ENCODE results near the gene MAPKBP1.

Gene MAPKBP1

DNA sequence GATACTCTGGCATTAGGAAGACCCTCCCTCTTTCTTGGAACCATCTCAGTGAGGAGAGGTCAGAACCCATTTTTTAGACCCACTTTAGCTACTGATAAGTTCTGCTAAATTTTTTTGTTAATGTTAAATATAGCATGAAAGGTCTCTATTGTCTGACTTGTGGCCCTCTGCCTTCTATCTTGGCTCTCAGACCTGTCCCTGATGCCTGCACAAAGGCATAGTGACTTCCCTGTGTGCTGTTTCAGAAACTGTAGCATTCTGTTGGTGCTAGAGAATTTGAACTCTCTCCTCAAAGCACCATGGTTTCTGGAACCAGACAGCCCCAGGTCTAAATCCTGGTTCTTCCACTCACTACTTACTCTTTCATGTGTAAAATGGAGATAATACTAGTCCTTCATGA, 15.4 kb downstream of the MAPKBP1 start:
- DNase-seq (ENCODE audit: low spot score in 2 of 2) (no peak), ATAC-seq (replicated peaks; ENCODE audit: extremely low read depth, poor library complexity, severe bottlenecking) (no peak)
- Mint-ChIP-seq H3K4me3 (no peak overlapping the region), H3K27ac (ENCODE audit: low read depth) (peak overlapping the region; percentile 41), H3K9me3 (no peaks in the 10 kb centered on the region), H3K36me3 (ENCODE audit: insufficient read depth) (no peaks in the 10 kb centered on the region), H3K27me3 (no peaks in the 10 kb centered on the region), H3K4me1 (peaks cover 45% of the 10 kb centered on the region)

DNA sequence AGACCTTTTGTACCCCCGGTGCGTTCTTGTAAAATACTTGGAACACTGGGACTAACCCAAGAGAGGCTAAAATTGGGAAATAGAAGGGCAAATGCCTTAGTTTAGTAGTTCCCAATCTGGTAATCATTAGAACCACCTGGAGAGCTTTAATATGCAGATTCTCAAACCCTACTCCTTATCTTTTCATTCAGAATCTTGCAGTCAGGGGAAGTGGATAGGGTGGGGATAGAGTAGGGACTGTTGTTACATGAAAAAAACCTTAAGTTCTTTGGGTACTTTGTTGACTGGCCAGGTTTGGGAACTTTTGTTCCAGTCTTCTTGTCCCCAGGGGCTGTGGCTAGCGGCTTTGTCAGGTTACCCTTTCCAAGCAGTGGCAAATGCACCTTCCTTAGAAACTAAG, 15.9 kb downstream of the MAPKBP1 start:
- ATAC-seq (replicated peaks; ENCODE audit: extremely low read depth, poor library complexity, severe bottlenecking) = no peak
- H3K4me1 Mint-ChIP-seq = peaks cover 48% of the 10 kb centered on the region
- no peak overlapping the region for H3K4me3 Mint-ChIP-seq
- no peak for DNase-seq (ENCODE audit: low spot score in 2 of 2)
- no peaks in the 10 kb centered on the region for H3K36me3 Mint-ChIP-seq (ENCODE audit: insufficient read depth)
- H3K27me3 Mint-ChIP-seq = no peaks in the 10 kb centered on the region
- H3K27ac Mint-ChIP-seq (ENCODE audit: low read depth) = no peak overlapping the region
- H3K9me3 Mint-ChIP-seq = no peaks in the 10 kb centered on the region

DNA sequence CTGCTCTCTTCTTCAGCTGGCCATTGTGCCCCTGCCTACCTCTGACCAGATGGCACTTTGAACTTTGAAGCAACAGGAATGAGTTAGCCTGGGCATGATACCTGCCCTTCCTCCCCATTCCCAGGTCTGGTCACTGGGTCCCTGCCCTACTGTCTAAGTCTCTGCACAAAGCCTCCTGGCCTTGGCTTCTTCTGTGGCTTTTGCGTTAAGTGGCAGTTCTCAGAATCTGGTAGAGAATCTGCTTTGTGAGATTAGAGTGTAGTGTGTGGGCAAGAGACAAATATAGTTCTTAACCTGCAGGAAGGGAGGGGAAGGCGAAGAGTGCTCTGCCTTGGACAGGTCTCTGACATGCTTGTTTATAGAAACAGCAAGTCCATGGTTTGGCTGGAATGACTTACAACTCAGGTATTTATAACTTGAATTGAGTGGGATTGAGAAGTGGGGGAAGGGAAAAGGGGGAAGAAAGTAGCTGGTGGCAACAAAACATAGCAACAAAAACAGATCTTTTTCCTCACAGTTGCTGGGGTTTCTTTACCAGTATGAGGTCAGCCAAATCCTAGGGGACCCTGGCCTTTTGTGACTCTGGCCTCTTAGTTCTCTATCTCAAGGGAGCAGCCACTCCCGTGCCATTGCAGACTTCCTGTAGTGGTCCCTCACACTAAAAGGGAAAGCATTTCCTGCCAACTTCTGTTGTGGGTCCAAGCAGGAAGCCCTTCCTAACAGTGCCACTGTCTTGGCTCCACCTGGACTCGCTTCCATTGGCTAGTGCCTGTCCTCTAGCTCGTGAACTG, 16.7 kb downstream of the MAPKBP1 start:
- no peaks in the 10 kb centered on the region for H3K9me3 Mint-ChIP-seq
- DNase-seq (ENCODE audit: low spot score in 2 of 2) (no peak), ATAC-seq (replicated peaks; ENCODE audit: extremely low read depth, poor library complexity, severe bottlenecking) (no peak)
- H3K36me3 Mint-ChIP-seq (ENCODE audit: insufficient read depth) = no peaks in the 10 kb centered on the region
- H3K27ac Mint-ChIP-seq (ENCODE audit: low read depth) = peak overlapping the region; percentile 47
- H3K27me3 Mint-ChIP-seq = no peaks in the 10 kb centered on the region
- H3K4me3 Mint-ChIP-seq = no peak overlapping the region
- H3K4me1 Mint-ChIP-seq = peaks cover 50% of the 10 kb centered on the region

DNA sequence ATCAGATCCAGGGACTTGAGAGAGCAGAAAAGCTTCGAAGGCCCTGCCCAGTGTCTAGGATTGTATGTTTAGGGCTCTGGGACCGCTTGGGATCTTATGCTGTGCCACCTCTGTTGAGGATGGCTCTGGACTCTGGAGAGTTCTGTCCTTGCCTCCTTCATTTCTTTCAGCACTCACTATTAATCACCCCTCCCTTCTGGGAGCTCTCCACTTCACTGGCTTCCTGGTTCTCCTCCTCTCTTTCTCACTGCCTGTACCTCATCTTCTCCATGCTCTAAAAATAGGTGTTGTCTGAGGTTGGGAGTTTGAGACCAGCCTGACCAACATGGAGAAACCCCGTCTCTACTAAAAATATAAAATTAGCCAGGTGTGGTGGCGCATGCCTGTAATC, 17.3 kb downstream of the MAPKBP1 start:
- H3K4me1 Mint-ChIP-seq = peaks cover 50% of the 10 kb centered on the region
- H3K27me3 Mint-ChIP-seq = no peaks in the 10 kb centered on the region
- DNase-seq (ENCODE audit: low spot score in 2 of 2) = no peak
- peak overlapping the region; percentile 47 for H3K27ac Mint-ChIP-seq (ENCODE audit: low read depth)
- H3K4me3 Mint-ChIP-seq = no peak overlapping the region
- ATAC-seq (replicated peaks; ENCODE audit: extremely low read depth, poor library complexity, severe bottlenecking) = no peak
- H3K9me3 Mint-ChIP-seq = no peaks in the 10 kb centered on the region
- H3K36me3 Mint-ChIP-seq (ENCODE audit: insufficient read depth) = no peaks in the 10 kb centered on the region

DNA sequence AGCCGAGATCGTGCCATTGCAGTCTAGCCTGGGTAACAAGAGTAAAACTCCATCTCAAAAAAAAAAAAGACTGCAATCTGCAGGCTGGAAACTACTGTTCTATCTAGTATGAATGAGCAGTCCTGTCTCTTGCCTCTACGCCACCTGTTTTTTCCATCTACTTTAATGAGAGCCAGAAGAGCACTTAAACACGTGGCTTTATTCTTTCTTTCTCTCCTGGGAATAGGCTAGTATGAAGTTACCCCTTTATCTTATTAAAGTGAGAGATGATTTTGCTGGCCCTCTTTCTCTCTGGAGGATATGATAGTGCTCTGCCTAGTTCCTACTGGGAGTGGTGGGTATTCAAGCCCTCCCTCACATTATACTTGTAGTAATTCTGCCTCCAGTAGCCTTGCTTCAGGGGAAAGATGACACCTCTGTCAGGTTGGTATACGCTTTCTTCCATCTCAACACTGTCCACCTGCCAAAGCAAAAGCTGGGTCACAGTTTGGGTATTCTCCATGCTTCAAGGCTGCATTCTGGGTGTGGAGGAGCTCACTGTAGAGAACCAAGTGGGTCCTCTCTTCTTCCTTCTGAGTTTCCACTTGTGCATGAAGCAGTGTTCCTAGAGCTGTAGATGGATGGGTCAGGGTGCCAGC, 17.8 kb downstream of the MAPKBP1 start:
- no peaks in the 10 kb centered on the region for H3K36me3 Mint-ChIP-seq (ENCODE audit: insufficient read depth)
- peaks cover 50% of the 10 kb centered on the region for H3K4me1 Mint-ChIP-seq
- H3K9me3 Mint-ChIP-seq = no peaks in the 10 kb centered on the region
- DNase-seq (ENCODE audit: low spot score in 2 of 2) (no peak), ATAC-seq (replicated peaks; ENCODE audit: extremely low read depth, poor library complexity, severe bottlenecking) (no peak)
- H3K4me3 Mint-ChIP-seq = no peak overlapping the region
- no peaks in the 10 kb centered on the region for H3K27me3 Mint-ChIP-seq
- H3K27ac Mint-ChIP-seq (ENCODE audit: low read depth) = peak overlapping the region; percentile 47

DNA sequence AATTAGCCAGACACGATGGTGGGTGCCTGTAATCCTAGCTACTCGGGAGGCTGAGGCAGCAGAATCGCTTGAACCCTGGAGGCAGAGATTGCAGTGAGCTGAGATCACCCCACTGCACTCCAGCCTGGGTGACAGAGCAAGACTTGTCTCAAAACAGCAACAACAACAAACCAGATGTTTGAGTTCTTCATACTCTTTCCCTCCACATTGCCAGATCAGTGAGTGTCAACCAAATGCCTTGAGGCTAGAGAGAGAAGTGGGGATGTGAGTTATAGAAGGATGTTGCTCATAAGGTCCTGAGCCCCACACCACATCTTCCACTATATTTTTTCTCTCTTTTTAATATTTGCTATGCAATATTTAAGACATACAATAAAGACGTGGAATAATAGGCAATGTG, 19.8 kb downstream of the MAPKBP1 start:
- Mint-ChIP-seq H3K9me3 (no peaks in the 10 kb centered on the region), H3K27ac (ENCODE audit: low read depth) (peak overlapping the region; percentile 25), H3K4me3 (no peak overlapping the region), H3K36me3 (ENCODE audit: insufficient read depth) (no peaks in the 10 kb centered on the region), H3K4me1 (peaks cover 40% of the 10 kb centered on the region), H3K27me3 (no peaks in the 10 kb centered on the region)
- ATAC-seq (replicated peaks; ENCODE audit: extremely low read depth, poor library complexity, severe bottlenecking) = no peak
- no peak for DNase-seq (ENCODE audit: low spot score in 2 of 2)

DNA sequence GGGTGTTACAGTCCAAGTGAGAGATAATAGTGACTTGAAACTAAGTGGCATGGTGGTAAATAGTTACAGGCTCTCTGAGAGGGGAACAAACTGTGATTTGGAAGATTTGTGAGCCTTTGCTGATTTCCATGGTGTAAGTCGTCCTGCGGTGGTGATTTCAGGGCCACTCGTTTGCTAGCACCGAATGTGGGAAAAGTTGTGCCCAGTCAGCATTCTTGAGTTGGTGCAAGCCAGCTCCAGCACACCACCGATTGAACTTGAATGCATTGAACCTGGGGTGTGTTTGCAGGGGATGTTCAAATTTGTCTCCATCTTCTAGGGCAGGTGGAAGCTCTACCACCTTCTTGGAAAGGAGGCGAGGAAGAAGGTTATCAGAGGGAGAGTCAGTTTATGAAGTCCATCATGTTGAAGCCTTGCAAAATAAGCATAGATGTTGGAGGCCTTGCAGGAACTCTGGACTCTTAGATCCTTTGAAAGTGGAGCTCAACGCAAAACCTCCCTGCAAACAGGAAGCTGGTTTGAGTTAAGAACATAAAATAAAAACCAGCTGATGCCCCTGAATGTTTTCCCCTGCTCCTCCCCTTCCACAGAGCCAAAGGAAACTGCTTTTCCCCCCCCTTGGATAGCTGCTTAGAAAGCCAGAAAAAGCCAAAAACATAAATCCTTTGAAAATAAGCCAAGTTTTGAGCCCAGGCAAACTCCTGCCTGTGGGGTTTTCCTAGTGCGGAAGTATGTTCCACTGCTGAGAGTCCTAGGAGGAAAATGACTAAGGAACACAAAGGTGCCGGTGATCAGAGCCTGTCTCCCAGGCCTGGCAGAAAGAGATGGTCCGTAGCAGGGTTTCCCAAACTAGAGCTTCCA, 21.9 kb downstream of the MAPKBP1 start:
- DNase-seq (ENCODE audit: low spot score in 2 of 2) (no peak), ATAC-seq (replicated peaks; ENCODE audit: extremely low read depth, poor library complexity, severe bottlenecking) (no peak)
- Mint-ChIP-seq H3K36me3 (ENCODE audit: insufficient read depth) (peaks cover 5% of the 10 kb centered on the region), H3K4me3 (no peak overlapping the region), H3K4me1 (peaks cover 18% of the 10 kb centered on the region), H3K9me3 (no peaks in the 10 kb centered on the region), H3K27me3 (no peaks in the 10 kb centered on the region), H3K27ac (ENCODE audit: low read depth) (no peak overlapping the region)

DNA sequence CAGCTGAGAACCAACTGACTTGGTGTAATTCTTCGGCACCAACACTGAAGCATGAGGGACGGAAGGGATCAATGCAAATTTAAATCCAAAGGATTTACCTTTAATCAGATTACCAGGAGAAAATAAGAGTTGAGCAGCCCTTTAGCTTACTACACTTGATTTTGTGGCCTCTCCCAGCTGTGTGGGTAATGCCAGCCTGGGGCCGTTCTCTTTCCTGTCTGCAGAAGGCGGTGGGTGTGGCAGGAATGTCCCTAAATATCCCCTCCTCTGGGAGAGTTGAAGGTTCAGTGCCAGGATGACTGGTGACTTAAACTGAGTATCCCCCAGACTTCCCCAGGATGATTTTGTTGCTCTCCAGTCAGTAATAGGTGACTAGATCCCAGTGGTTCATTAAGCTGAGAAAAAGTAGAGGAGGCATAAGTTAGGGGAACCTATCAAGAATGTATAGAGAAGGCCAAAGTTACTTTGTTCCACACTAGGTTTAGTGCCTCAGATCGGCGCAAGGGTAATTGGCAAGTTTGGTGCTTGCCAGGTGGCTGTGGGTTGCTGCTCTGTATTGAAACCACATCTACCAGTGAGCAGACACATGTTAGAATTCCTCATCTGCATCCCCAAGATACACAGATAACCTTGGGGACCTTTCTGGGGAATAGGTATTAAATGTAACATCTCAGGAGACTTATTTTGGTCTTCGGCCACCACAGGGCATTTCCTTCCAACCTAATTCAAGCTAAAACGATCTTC, 23.1 kb downstream of the MAPKBP1 start:
- Mint-ChIP-seq H3K9me3 (no peaks in the 10 kb centered on the region), H3K36me3 (ENCODE audit: insufficient read depth) (peaks cover 5% of the 10 kb centered on the region), H3K4me3 (no peak overlapping the region), H3K4me1 (peaks cover 7% of the 10 kb centered on the region), H3K27ac (ENCODE audit: low read depth) (no peak overlapping the region), H3K27me3 (no peaks in the 10 kb centered on the region)
- ATAC-seq (replicated peaks; ENCODE audit: extremely low read depth, poor library complexity, severe bottlenecking) (no peak), DNase-seq (ENCODE audit: low spot score in 2 of 2) (no peak)

DNA sequence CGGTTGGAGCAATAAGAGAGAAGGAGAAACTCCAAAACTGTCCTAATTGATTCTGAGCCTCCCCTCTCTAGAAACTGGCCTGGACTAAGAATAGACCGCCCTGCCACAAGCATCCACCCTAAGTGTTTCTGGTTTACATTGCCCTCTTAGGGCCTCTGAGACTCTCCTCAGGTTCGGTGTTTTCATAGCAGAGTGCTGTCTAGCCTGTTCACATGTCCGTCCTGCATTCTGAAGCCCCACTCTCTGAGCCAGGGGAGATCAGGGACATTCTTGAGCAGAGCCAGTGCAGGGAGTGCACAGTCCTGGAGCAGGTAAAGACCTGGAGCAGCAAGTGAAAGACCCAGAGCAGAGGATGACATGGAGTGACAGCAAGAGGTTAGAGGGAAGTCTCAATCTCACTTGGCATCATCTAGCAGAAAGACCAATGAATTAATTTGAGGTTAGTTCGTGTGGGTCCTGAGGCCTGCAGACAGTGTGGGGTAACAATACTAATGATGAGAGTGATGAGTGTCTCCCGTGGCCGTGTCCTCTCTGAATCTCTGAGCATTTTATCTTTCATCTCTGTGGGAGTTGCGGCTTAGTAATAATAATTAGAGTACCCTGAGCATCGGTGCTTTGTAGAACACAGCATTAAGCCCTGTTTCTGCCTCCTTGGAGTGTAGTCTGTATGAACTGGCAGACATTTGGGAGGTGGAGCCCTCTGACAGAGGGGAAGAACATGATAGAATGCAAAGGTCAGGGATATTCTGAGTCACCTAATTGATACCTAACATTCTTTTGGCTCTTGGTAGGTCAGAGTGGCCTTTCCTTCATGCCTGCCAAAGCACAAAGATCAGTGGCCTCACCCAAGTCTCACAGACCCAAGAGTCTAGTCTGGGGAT, 24.6 kb downstream of the MAPKBP1 start:
- Mint-ChIP-seq H3K4me3 (no peak overlapping the region), H3K9me3 (no peaks in the 10 kb centered on the region), H3K36me3 (ENCODE audit: insufficient read depth) (peaks cover 5% of the 10 kb centered on the region), H3K27me3 (no peaks in the 10 kb centered on the region), H3K4me1 (peaks cover 5% of the 10 kb centered on the region), H3K27ac (ENCODE audit: low read depth) (no peak overlapping the region)
- no peak for ATAC-seq (replicated peaks; ENCODE audit: extremely low read depth, poor library complexity, severe bottlenecking)
- DNase-seq (ENCODE audit: low spot score in 2 of 2) = no peak

DNA sequence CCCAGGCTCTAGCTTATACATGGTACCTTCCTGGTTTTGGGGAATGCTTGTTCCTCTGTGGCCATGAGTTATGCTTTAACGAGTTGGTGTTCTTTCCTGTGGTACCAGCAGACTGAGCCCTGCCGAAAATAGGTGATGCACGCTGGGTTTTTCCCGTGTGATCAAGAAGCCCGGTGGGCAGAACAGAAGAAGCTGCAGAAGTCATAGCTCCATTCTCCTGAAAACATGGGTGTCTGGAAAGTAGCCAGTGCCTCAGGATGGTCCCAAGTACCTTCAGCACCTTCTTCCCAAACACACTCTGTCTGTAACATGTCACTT, 25.2 kb downstream of the MAPKBP1 start:
- ATAC-seq (replicated peaks; ENCODE audit: extremely low read depth, poor library complexity, severe bottlenecking) (no peak), DNase-seq (ENCODE audit: low spot score in 2 of 2) (no peak)
- peaks cover 6% of the 10 kb centered on the region for H3K4me1 Mint-ChIP-seq
- H3K9me3 Mint-ChIP-seq = no peaks in the 10 kb centered on the region
- no peak overlapping the region for H3K27ac Mint-ChIP-seq (ENCODE audit: low read depth)
- H3K4me3 Mint-ChIP-seq = no peak overlapping the region
- no peaks in the 10 kb centered on the region for H3K27me3 Mint-ChIP-seq
- peaks cover 5% of the 10 kb centered on the region for H3K36me3 Mint-ChIP-seq (ENCODE audit: insufficient read depth)

DNA sequence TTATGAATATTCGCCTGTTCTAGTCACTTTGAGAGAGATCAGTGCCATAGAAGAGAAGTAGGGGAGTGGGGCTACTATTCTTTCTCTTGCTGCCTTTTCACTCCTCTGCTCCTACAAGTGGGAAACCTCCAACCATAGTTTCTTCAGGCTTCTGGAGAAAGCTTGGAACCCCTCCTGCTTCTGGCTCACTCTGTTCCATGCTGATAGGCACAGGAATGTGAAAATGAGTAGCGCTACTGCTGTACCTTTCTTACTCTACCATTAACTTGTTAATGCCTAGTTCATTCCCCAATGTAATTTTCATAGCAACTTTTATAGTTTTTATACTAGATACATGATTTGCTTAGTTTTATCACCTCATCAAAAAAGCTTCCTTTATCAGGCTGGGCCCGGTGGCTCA, 26.9 kb downstream of the MAPKBP1 start:
- ATAC-seq (replicated peaks; ENCODE audit: extremely low read depth, poor library complexity, severe bottlenecking) (no peak), DNase-seq (ENCODE audit: low spot score in 2 of 2) (no peak)
- Mint-ChIP-seq H3K36me3 (ENCODE audit: insufficient read depth) (peaks cover 7% of the 10 kb centered on the region), H3K4me1 (peaks cover 8% of the 10 kb centered on the region), H3K27me3 (no peaks in the 10 kb centered on the region), H3K9me3 (no peaks in the 10 kb centered on the region), H3K4me3 (no peak overlapping the region), H3K27ac (ENCODE audit: low read depth) (no peak overlapping the region)
